GM19438 (cell line): ENCODE data around the gene VEZF1.

Source experiments
- ATAC-seq: cut with Tn5 transposase; IDR thresholded peaks from one replicate; pipeline ENCODE4 v1.9.1; 2021; ENCODE audit warnings: low read depth; ENCODE audit not compliant: unreplicated experiment

The VEZF1 gene

GRCh38 chr17:57999496-58000017, 11.5 kb upstream of the VEZF1 start:
- ATAC-seq: no peak

GRCh38 chr17:57999010-57999495, 11.0 kb upstream of the VEZF1 start:
- no peak for ATAC-seq

GRCh38 chr17:57997085-57997809, 9.2 kb upstream of the VEZF1 start:
- no peak for ATAC-seq

- ATAC-seq: peak; percentile 76
These were observed 7.3 kb upstream of the VEZF1 start for GRCh38 chr17:57995076-57995956.

- ATAC-seq: no peak
These were observed 6.4 kb upstream of the VEZF1 start for GRCh38 chr17:57994436-57994835.

GRCh38 chr17:57993471-57994365, 5.7 kb upstream of the VEZF1 start:
- no peak for ATAC-seq

GRCh38 chr17:57991537-57991936, 3.5 kb upstream of the VEZF1 start:
- ATAC-seq: no peak

GRCh38 chr17:57990037-57990436, 2.0 kb upstream of the VEZF1 start:
- ATAC-seq: no peak

GRCh38 chr17:57988301-57989250, 522 bp upstream of the VEZF1 start:
- peak; percentile 72 for ATAC-seq

GRCh38 chr17:57986841-57987580, 1.0 kb downstream of the VEZF1 start:
- ATAC-seq: no peak

GRCh38 chr17:57985675-57985974, 2.4 kb downstream of the VEZF1 start:
- ATAC-seq: no peak

GRCh38 chr17:57984936-57985674, 2.9 kb downstream of the VEZF1 start:
- no peak for ATAC-seq

GRCh38 chr17:57984261-57984890, 3.7 kb downstream of the VEZF1 start:
- no peak for ATAC-seq

GRCh38 chr17:57983446-57983845, 4.6 kb downstream of the VEZF1 start:
- no peak for ATAC-seq

GRCh38 chr17:57982452-57983170, 5.4 kb downstream of the VEZF1 start:
- ATAC-seq: no peak

- no peak for ATAC-seq
These were observed 7.5 kb downstream of the VEZF1 start for GRCh38 chr17:57980522-57980921.

GRCh38 chr17:57979076-57979475, 9.0 kb downstream of the VEZF1 start:
- no peak for ATAC-seq
